ENCODE data around the gene BICDL1.

Gene BICDL1

GRCh38 chr12:119989731-119990381 is 820 bp downstream of the BICDL1 start (continued):
- TF ChIP-seq ZBTB17 (tag by site-specific recombination; IDR thresholded peaks at IDR 0.05), result peak; percentile 78
- TF ChIP-seq ZNF660 (tag by site-specific recombination; IDR thresholded peaks at IDR 0.05), result 0 out of 2 replicates have a peak, but pooled peaks have one; percentile 7
- TF ChIP-seq ZNF473 (tag by site-specific recombination; IDR thresholded peaks at IDR 0.05), result no peak
- TF ChIP-seq ZBTB48 (tag by site-specific recombination; IDR thresholded peaks at IDR 0.05), result peak; percentile 34; the same call in 1 of the 2 replicates
- 0 out of 2 replicates have a peak, but pooled peaks have one; percentile 38 for TF ChIP-seq ZNF560 (tag by site-specific recombination; IDR thresholded peaks at IDR 0.05; ENCODE audit: borderline replicate concordance)
- TF ChIP-seq ZBTB20 (tag by site-specific recombination; IDR thresholded peaks at IDR 0.05), result peak; percentile 31; the same call in 1 of the 2 replicates
- no peak for TF ChIP-seq ZNF223 (tag by site-specific recombination; IDR thresholded peaks at IDR 0.05)
- peak; percentile 56; the same call in 1 of the 2 replicates for TF ChIP-seq KLF1 (tag by site-specific recombination; IDR thresholded peaks at IDR 0.05)
- no peak for TF ChIP-seq ZNF521 (tag by site-specific recombination; IDR thresholded peaks at IDR 0.05)
- TF ChIP-seq ZNF398 (tag by site-specific recombination; IDR thresholded peaks at IDR 0.05), result 0 out of 2 replicates have a peak, but pooled peaks have one; percentile 29
- no peak for TF ChIP-seq ZNF768 (tag by site-specific recombination; IDR thresholded peaks at IDR 0.05)
- TF ChIP-seq KLF9 (tag by site-specific recombination; IDR thresholded peaks at IDR 0.05; ENCODE audit: low read depth), result no peak
- TF ChIP-seq ZNF341 (tag by site-specific recombination; IDR thresholded peaks at IDR 0.05; ENCODE audit: low read depth), result no peak
- peak; percentile 94 for TF ChIP-seq REST (tag by site-specific recombination; IDR thresholded peaks at IDR 0.05)
- TF ChIP-seq ZSCAN30 (tag by site-specific recombination; IDR thresholded peaks at IDR 0.05), result peak; percentile 35; the same call in 1 of the 2 replicates
- TF ChIP-seq GLIS2 (tag by site-specific recombination; IDR thresholded peaks at IDR 0.05), result peak; percentile 36; the same call in 1 of the 2 replicates
- TF ChIP-seq ZNF777 (tag by site-specific recombination; IDR thresholded peaks at IDR 0.05; ENCODE audit: borderline replicate concordance), result peak; percentile 87; the same call in 1 of the 2 replicates
- no peak for TF ChIP-seq ZBTB8A (tag by site-specific recombination; IDR thresholded peaks at IDR 0.05)
- no peak for TF ChIP-seq ZNF148 (tag by site-specific recombination; IDR thresholded peaks at IDR 0.05; ENCODE audit: borderline replicate concordance)
- TF ChIP-seq ZNF510 (tag by site-specific recombination; IDR thresholded peaks at IDR 0.05; ENCODE audit: insufficient replicate concordance), result no peak
- TF ChIP-seq ZNF600 (tag by site-specific recombination; IDR thresholded peaks at IDR 0.05), result peak; percentile 72
- TF ChIP-seq ZNF132 (tag by site-specific recombination; IDR thresholded peaks at IDR 0.05; ENCODE audit: borderline replicate concordance), result no peak
- TF ChIP-seq ZNF423 (tag by site-specific recombination; IDR thresholded peaks at IDR 0.05), result no peak
- TF ChIP-seq ZBTB44 (tag by site-specific recombination; IDR thresholded peaks at IDR 0.05), result peak; percentile 85
